ENCODE results near the gene COG7. TPM values are rescaled to one million over a fixed set of nuclear protein-coding genes. Genes with fewer than 3 reads are reported as not detected.
A peak's percentile ranks its signal among the peaks of the same experiment; 100 is the strongest.
"Not testable (repeated sequence)": the region's sequence is repeated elsewhere in the genome, so short reads cannot be mapped to it uniquely, and the experiment has no call there.

Gene COG7
- total RNA-seq, 2 donors from 2014 or later: 23.6 to 24.3 TPM

DNA sequence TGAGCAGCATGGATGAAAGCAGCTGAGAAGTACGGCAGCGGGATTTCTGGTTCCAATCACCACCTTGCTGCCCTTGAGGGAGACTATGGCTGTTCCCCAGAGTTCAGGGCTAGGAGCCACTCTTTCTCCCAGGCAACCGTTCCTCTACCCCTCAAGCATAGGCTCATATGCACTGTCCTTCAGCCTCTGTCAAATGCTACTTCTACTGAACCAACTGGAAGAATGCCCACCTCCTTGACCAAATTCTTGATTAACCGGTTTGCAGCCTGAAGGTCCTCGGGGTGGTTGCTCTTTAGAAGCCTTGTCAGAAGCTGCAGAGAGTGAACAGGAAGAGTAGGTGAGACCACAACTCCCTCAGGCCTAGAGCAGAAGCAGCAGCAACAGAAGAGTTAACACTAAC lies 33.5 kb upstream of the COG7 start:
- ATAC-seq (replicated peaks in 1 of 2) (no peak), DNase-seq (no peak)
- H3K4me3 Mint-ChIP-seq: no peak overlapping the region
- no peaks in the 10 kb centered on the region for H3K4me1 Mint-ChIP-seq (ENCODE audit: low read depth)
- no peak overlapping the region for H3K27ac Mint-ChIP-seq
- H3K36me3 Mint-ChIP-seq (ENCODE audit: insufficient read depth in 2 of 2): peaks cover 5 to 23% of the 10 kb centered on the region in 2 donors
- H3K9me3 Mint-ChIP-seq: no peaks in the 10 kb centered on the region
- no peaks in the 10 kb centered on the region for H3K27me3 Mint-ChIP-seq (ENCODE audit: low read depth)

DNA sequence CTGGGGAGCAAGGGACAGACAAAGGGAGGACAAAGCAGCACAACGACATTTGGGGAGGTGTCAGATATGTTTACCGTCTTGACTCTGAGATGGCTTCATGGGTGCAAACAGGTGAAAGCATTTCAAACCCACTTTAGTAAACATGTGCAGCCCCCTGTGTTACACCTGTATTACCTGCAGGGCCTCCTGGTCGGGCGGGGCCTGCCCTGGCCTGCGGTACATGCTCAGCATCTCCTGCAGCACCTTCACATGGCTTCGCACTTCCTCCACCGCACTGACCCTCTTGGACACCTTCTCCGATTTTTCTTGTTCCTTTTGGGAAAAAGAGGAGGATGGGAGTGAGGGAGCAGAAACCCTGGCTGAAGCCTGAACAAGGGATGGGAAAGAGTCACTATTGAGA lies 32.9 kb upstream of the COG7 start:
- DNase-seq (no peak), ATAC-seq (replicated peaks in 1 of 2) (no peak)
- Mint-ChIP-seq H3K4me3 (no peak overlapping the region), H3K27me3 (ENCODE audit: low read depth) (no peaks in the 10 kb centered on the region), H3K9me3 (no peaks in the 10 kb centered on the region), H3K4me1 (ENCODE audit: low read depth) (no peaks in the 10 kb centered on the region), H3K27ac (peak overlapping the region; percentile 39), H3K36me3 (ENCODE audit: insufficient read depth in 2 of 2) (peaks cover 4 to 20% of the 10 kb centered on the region in 2 donors)

DNA sequence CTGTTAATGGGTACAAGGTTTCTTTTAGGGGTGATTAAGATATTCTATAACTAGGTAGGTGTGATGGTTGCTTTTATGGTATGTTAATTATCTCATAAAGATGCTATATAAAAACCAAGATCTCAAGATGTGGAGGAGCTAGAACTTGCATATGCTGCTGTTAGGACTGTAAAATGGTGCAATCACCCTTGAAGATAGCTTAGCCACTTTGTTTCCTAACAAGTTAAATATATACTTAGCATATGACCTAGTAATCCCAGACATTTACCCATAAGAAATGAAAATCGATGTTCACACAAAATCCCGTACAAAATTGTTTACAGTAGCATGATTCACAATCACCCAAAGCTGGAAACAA lies 32.2 kb upstream of the COG7 start:
- Mint-ChIP-seq H3K4me3 (no peak overlapping the region), H3K4me1 (ENCODE audit: low read depth) (no peaks in the 10 kb centered on the region), H3K9me3 (no peaks in the 10 kb centered on the region)

DNA sequence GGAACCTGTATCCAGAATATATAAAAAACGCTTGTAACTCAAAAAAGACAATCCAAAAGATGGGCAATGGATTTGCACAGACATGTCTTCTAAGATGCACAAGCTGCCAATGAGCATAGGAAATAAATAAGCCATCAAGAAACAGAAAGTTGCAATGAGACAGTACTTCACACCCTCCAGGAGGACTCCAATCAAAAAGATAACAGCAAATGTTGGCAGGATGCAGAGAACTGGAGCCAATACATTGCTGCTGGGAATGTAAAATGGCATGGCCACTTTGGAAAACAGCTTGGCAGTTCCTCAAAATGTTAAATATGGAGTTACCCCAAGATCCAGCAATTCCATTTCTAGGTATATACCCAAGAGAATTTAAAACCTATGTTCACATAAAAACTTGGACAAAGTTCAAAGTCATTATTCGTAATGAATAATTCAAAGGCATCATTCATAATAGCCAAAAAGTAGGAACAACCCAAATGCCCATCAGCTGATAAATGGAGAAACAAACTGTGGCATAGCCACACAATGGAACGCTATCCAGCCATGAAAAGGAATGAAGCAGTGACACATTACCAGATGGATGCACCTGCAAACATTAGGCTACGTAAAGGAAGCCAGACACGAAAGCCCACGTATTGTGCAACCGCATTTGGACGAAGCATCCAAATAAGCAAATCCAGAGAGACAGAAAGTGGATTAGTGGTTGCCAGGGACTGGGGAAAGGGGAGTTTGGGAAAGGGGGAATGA lies 31.7 kb upstream of the COG7 start:
- H3K27me3 Mint-ChIP-seq (ENCODE audit: low read depth): no peaks in the 10 kb centered on the region
- no peak overlapping the region for H3K27ac Mint-ChIP-seq
- H3K36me3 Mint-ChIP-seq (ENCODE audit: insufficient read depth in 2 of 2): peaks cover 4 to 22% of the 10 kb centered on the region in 2 donors

More for the DNA sequence above, 32.2 kb upstream of the COG7 start:
- DNase-seq (no peak), ATAC-seq (replicated peaks in 1 of 2) (no peak)
- Mint-ChIP-seq H3K36me3 (ENCODE audit: insufficient read depth in 2 of 2) (peaks cover 4 to 18% of the 10 kb centered on the region in 2 donors), H3K27me3 (ENCODE audit: low read depth) (no peaks in the 10 kb centered on the region), H3K27ac (no peak overlapping the region)

DNA sequence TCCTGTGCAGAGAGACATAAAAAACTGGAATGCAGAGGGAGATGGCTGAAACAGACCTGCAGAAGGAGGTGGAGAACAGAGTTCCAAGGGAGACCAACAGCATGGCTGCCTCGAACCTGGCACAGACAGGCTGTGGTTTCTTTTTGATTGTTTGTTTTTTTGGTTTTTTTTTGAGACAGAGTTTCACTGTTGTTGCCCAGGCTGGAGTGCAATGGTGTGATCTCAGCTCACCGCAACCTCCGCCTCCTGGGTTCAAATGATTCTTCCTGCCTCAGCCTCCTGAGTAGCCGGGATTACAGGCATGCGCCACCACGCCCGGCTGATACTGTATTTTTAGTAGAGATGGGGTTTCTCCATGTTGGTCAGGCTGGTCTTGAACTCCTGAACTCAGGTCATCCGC lies 30.5 kb upstream of the COG7 start:
- DNase-seq; H3K27me3 Mint-ChIP-seq (ENCODE audit: low read depth); H3K9me3 Mint-ChIP-seq; H3K4me1 Mint-ChIP-seq (ENCODE audit: low read depth): not testable (repeated sequence)
- Mint-ChIP-seq H3K4me3 (peak overlapping the region in 1 of 2 donors; percentile 57), H3K36me3 (ENCODE audit: insufficient read depth in 2 of 2) (peaks cover 8 to 25% of the 10 kb centered on the region in 2 donors), H3K27ac (peak overlapping the region; percentile 83)
- peak in 1 of 2 donors; percentile 33 for ATAC-seq (replicated peaks in 1 of 2)

More for the DNA sequence above, 31.7 kb upstream of the COG7 start:
- Mint-ChIP-seq H3K4me1 (ENCODE audit: low read depth) (no peaks in the 10 kb centered on the region), H3K9me3 (no peaks in the 10 kb centered on the region), H3K4me3 (no peak overlapping the region)
- no peak for DNase-seq
- no peak for ATAC-seq (replicated peaks in 1 of 2)

DNA sequence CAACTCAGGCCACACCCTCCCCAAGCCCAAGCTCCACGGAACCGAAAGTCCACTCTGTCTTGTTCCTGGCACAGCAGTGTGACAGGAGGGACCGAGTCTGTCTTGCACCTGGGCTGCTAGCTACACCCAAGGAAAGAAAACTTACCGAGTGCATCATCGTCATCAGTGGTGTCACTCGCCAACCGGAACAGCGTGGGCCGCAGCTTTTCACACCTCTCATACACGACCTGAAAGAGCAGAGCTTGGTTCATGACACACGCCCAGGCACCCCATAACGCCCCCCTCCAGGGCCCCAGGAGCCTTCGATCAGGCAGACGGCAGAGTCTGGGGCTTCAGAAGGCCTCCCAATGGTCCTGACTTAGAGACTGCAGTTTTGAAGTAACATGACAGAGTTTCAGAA lies 29.8 kb upstream of the COG7 start:
- Mint-ChIP-seq H3K27me3 (ENCODE audit: low read depth) (no peaks in the 10 kb centered on the region), H3K4me3 (peak overlapping the region in 1 of 2 donors; percentile 57), H3K36me3 (ENCODE audit: insufficient read depth in 2 of 2) (peaks cover 8 to 25% of the 10 kb centered on the region in 2 donors), H3K4me1 (ENCODE audit: low read depth) (no peaks in the 10 kb centered on the region), H3K27ac (peak overlapping the region; percentile 83), H3K9me3 (no peaks in the 10 kb centered on the region)
- ATAC-seq (replicated peaks in 1 of 2): peak; percentile 49 to 85
- DNase-seq: peak; percentile 10 to 26

DNA sequence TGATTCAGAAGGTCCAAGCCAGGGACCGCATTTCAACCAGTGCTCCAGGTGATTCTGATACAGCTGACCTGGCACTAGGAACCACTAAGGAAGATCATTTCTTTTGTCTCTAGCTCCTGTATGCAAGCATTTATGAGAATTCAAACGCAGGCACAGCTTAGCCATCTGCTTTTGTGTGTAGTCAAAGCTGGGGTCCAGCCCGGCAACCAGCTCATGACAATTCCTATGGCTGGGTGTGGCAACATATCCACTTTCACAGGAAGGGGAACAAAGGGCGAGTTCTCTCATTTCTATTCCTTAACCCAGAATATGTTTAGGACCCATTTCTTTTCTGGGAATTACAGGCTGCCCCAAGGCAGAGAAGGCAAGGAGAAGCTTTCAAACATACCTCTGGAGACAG lies 27.3 kb upstream of the COG7 start:
- H3K36me3 Mint-ChIP-seq (ENCODE audit: insufficient read depth in 2 of 2): peaks cover 8 to 24% of the 10 kb centered on the region in 2 donors
- no peak overlapping the region for H3K4me3 Mint-ChIP-seq
- DNase-seq: no peak
- no peaks in the 10 kb centered on the region for H3K9me3 Mint-ChIP-seq
- H3K27me3 Mint-ChIP-seq (ENCODE audit: low read depth): no peaks in the 10 kb centered on the region
- ATAC-seq (replicated peaks in 1 of 2): no peak
- peak overlapping the region; percentile 28 for H3K27ac Mint-ChIP-seq
- H3K4me1 Mint-ChIP-seq (ENCODE audit: low read depth): no peaks in the 10 kb centered on the region

DNA sequence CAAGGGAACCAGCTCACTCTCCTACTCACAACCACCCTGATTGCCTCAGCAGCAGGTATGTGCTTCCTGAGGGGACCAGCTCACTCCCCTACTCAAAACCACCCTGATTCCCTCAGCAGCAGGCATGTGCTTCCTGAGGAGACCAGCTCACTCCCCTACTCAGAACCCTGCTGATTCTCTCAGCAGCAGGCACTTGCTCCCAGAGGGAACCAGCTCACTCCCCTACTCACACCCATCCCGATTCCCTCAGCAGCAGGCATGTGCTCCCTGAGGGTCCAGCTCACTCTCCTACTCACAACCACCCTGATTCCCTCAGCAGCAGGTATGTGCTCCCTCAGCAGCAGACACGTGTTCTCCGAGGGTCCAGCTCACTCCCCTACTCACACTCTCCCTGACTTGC lies 26.1 kb upstream of the COG7 start:
- ATAC-seq (replicated peaks in 1 of 2) (no peak), DNase-seq (no peak)
- Mint-ChIP-seq H3K4me3 (no peak overlapping the region), H3K4me1 (ENCODE audit: low read depth) (no peaks in the 10 kb centered on the region), H3K9me3 (no peaks in the 10 kb centered on the region), H3K27me3 (ENCODE audit: low read depth) (no peaks in the 10 kb centered on the region), H3K36me3 (ENCODE audit: insufficient read depth in 2 of 2) (peaks cover 9 to 26% of the 10 kb centered on the region in 2 donors), H3K27ac (peak overlapping the region; percentile 33)

DNA sequence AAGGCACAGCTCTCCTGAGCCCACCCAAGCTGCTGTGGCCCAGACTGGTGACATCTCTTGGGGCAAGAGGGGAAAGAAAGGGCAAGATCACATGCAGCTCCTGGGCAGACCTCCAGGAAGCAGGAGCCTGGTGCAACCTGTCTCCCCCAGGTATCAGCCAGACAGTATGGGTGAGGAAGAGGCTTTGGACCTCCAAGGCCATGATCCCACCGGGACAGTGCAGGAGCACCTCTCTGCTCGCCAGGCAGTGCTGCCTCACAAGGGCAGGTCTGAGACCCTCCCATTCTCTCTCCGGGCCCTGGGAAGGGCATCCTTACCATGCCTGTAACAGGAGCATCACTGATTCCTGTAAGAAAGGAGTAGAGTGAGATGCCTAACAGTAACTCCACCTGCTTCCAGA lies 25.6 kb upstream of the COG7 start:
- Mint-ChIP-seq H3K4me3 (no peak overlapping the region), H3K36me3 (ENCODE audit: insufficient read depth in 2 of 2) (peaks cover 9 to 32% of the 10 kb centered on the region in 2 donors), H3K27ac (no peak overlapping the region), H3K4me1 (ENCODE audit: low read depth) (no peaks in the 10 kb centered on the region), H3K9me3 (no peaks in the 10 kb centered on the region), H3K27me3 (ENCODE audit: low read depth) (no peaks in the 10 kb centered on the region)
- no peak for ATAC-seq (replicated peaks in 1 of 2)
- no peak for DNase-seq

DNA sequence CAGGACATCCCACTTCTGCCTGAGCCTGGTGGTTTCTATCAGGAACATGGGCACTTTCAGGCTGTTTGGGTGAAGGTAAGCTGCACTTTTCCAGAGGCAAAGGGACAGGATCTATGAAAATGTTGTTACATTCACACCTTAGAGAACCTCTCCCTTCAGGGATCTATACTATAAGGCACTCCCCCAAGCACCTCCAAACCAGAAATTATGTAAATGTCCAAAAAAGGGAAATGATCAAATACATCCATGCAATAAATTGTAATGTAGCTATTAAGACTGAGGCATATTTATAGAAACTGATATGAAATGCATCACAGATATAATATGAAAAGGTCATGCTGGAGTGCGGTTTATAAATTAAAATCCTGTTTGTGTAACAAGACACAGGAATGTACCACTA lies 23.3 kb upstream of the COG7 start:
- peaks cover 8 to 23% of the 10 kb centered on the region in 2 donors for H3K36me3 Mint-ChIP-seq (ENCODE audit: insufficient read depth in 2 of 2)
- H3K4me3 Mint-ChIP-seq: no peak overlapping the region
- no peak overlapping the region for H3K27ac Mint-ChIP-seq
- no peaks in the 10 kb centered on the region for H3K4me1 Mint-ChIP-seq (ENCODE audit: low read depth)
- no peaks in the 10 kb centered on the region for H3K9me3 Mint-ChIP-seq
- DNase-seq: no peak
- no peak for ATAC-seq (replicated peaks in 1 of 2)
- H3K27me3 Mint-ChIP-seq (ENCODE audit: low read depth): no peaks in the 10 kb centered on the region

DNA sequence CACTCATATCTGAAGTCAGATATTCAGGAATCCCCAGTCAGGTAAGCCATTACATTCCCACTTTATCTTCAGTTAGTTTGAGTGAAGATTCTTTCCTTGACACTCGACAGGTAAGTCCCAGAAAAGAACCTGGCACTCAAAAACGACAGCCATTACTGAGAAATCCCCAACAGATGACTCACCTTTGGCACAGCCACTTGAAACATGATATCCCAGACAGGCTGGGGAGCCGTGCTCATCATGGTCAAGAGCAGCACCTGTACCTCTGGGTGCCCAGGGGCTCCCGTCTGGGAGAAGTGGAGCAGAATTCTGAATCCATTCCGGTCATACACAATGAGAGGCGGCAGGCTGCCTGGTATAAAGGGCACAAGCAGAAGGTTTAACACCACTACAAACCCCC lies 16.8 kb upstream of the COG7 start:
- DNase-seq (no peak), ATAC-seq (replicated peaks in 1 of 2) (no peak)
- H3K27me3 Mint-ChIP-seq (ENCODE audit: low read depth): no peaks in the 10 kb centered on the region
- H3K4me3 Mint-ChIP-seq: no peak overlapping the region
- H3K27ac Mint-ChIP-seq: peak overlapping the region; percentile 21
- no peaks in the 10 kb centered on the region for H3K9me3 Mint-ChIP-seq
- H3K36me3 Mint-ChIP-seq (ENCODE audit: insufficient read depth in 2 of 2): peaks cover 6 to 12% of the 10 kb centered on the region in 2 donors
- no peaks in the 10 kb centered on the region for H3K4me1 Mint-ChIP-seq (ENCODE audit: low read depth)

DNA sequence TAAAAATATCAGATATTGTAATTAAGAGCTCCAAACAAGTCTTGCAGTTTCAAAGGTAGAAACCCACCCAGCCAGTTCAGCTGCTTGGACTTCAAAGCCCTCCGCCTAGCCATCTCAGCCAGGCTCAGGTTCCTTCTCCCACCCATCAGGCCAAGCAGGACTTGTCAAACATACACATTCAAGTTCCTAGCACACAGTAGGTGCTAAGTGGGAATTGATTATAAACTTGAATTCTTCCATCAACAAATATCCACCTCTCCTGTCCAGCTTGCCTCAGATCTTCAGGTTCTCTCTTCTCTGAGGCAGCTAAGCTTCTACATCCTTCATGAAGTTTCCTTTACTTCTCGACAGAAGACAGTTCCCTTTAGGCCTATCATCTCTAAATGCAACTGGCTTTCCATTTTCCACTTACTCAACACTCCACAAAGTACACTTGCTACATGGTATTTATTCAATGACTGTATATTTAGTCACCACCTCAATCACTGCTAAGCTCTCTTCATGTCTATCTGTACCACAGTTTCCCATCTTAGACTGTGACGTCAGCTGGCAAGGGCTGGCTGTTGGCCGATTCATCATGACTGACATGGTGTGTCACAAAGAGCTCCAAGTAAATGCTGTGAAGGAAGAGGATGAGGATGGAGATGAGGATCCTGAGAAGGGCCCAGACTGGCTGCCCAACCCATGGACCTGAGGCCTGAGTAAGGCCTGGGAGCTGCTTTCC lies 13.3 kb upstream of the COG7 start:
- ATAC-seq (replicated peaks in 1 of 2) (peak in 1 of 2 donors; percentile 58), DNase-seq (no peak)
- Mint-ChIP-seq H3K4me3 (no peak overlapping the region), H3K27ac (no peak overlapping the region), H3K9me3 (no peaks in the 10 kb centered on the region), H3K4me1 (ENCODE audit: low read depth) (no peaks in the 10 kb centered on the region), H3K27me3 (ENCODE audit: low read depth) (no peaks in the 10 kb centered on the region), H3K36me3 (ENCODE audit: insufficient read depth in 2 of 2) (peaks cover 3% of the 10 kb centered on the region in 2 donors)

DNA sequence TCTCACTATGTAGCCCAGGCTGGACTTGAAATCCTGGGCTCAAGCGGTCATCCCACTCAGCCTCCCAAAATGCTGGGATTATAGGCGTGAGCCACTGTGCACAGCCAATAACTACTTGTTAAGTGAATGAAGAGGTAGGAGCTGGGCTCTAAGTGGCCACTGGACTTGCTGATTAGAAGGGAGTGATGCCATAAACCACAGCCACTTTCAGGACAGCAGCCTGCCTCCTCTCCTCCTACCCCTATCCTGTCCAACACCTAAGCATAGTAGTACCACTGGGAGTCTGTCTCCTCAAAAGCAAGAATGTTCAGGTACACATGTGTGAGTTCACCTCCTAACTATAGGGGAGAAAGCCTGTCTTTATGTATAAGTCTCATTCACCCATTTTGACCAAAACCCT lies 12.2 kb upstream of the COG7 start:
- DNase-seq: no peak
- peaks cover 2 to 3% of the 10 kb centered on the region in 2 donors for H3K36me3 Mint-ChIP-seq (ENCODE audit: insufficient read depth in 2 of 2)
- no peak overlapping the region for H3K4me3 Mint-ChIP-seq
- no peak overlapping the region for H3K27ac Mint-ChIP-seq
- no peaks in the 10 kb centered on the region for H3K4me1 Mint-ChIP-seq (ENCODE audit: low read depth)
- no peaks in the 10 kb centered on the region for H3K27me3 Mint-ChIP-seq (ENCODE audit: low read depth)
- no peak for ATAC-seq (replicated peaks in 1 of 2)
- no peaks in the 10 kb centered on the region for H3K9me3 Mint-ChIP-seq

All from activated T-cell treated with anti-CD3 and anti-CD28 coated beads, Interleukin-2, amount 50 U/mL, for 72 hours (primary cell).